SK-N-SH (cell line): ENCODE data around the gene BRPF3. TPM values are rescaled to one million over a fixed set of nuclear protein-coding genes. Genes with fewer than 3 reads are reported as not detected.

Source experiments
- CTCF ChIA-PET: fragments of 300-600, 350-600 bp; formaldehyde crosslinking; extraction: SDS; loops from one replicate; lab custom pipeline; 2021; lab: Yijun Ruan, JAX
- POLR2A ChIA-PET: fragments of 350-600 bp; sonication (Branson Sonifier 250); formaldehyde crosslinking; extraction: SDS; loops from one replicate; lab custom pipeline; 2020; ENCODE audit warnings: antibody characterized with exemption, inconsistent platforms; lab: Yijun Ruan, JAX
- DNase-seq: peaks from one replicate; pipeline ENCODE4 v3.0.0; 2012
- H2AFZ ChIP-seq: fragments of 200-600 bp; sonication (generic); 2 replicates; pipeline ENCODE4 v1.8.1; 2016; ENCODE audit warnings: antibody characterized with exemption, mild to moderate bottlenecking, low read depth
- H3F3A ChIP-seq: fragments of 200-600 bp; sonication (generic); replicated peaks from 2 replicates; pipeline ENCODE3; 2016; ENCODE audit warnings: antibody characterized with exemption, mild to moderate bottlenecking; ENCODE audit not compliant: insufficient read depth
- H3K27ac ChIP-seq, 2 experiments: fragments of 200-500 bp in 1 of 2; fragments of 200-600 bp in 1 of 2; sonication (Bioruptor generic) in 1 of 2; sonication (generic), shearing (Covaris generic) in 1 of 2; 2 replicates each; pipeline versions ENCODE4 v1.5.1 to v1.6.1; 2014 to 2016; ENCODE audit warnings: low read depth in 2 of 2, inconsistent platforms in 1 of 2, low read length in 1 of 2, mild to moderate bottlenecking in 1 of 2, mixed read lengths in 1 of 2
- H3K27me3 ChIP-seq: fragments of 200-600 bp; sonication (generic), shearing (Covaris generic); 2 replicates; pipeline ENCODE4 v1.6.1; 2016; ENCODE audit warnings: mixed run types; ENCODE audit not compliant: insufficient read depth
- H3K36me3 ChIP-seq, 2 experiments: fragments of 200-500 bp in 1 of 2; fragments of 200-600 bp in 1 of 2; sonication (Bioruptor generic) in 1 of 2; sonication (generic) in 1 of 2; replicated peaks in 1 of 2; 2 replicates each; pipeline versions ENCODE3 to v1.5.1; 2014 to 2016; ENCODE audit warnings: low read length in 1 of 2, mild to moderate bottlenecking in 1 of 2; ENCODE audit not compliant: insufficient read depth in 2 of 2, control insufficient read depth in 1 of 2
- H3K4me1 ChIP-seq, 2 experiments: fragments of 200-500 bp in 1 of 2; fragments of 200-600 bp in 1 of 2; sonication (Bioruptor generic) in 1 of 2; sonication (generic), shearing (Covaris generic) in 1 of 2; 2 replicates each; pipeline versions ENCODE4 v1.5.1 to v1.6.1; 2014 to 2016; ENCODE audit warnings: low read depth in 1 of 2, low read length in 1 of 2, mixed run types in 1 of 2; ENCODE audit not compliant: insufficient read depth in 2 of 2, control insufficient read depth in 1 of 2
- H3K4me2 ChIP-seq: fragments of 200-600 bp; sonication (generic), shearing (Covaris generic); 2 replicates; pipeline ENCODE4 v1.6.1; 2017; ENCODE audit warnings: mixed run types
- H3K4me3 ChIP-seq, 2 experiments: fragments of 200-500 bp in 1 of 2; fragments of 200-600 bp in 1 of 2; sonication (Bioruptor generic) in 1 of 2; sonication (generic), shearing (Covaris generic) in 1 of 2; 2 replicates each; pipeline versions ENCODE4 v1.5.1 to v1.8.1; 2014 to 2016; ENCODE audit warnings: low read depth in 2 of 2, inconsistent platforms in 1 of 2, low read length in 1 of 2, mild to moderate bottlenecking in 1 of 2, mixed read lengths in 1 of 2, moderate library complexity in 1 of 2
- H3K79me2 ChIP-seq: fragments of 200-600 bp; sonication (generic); 2 replicates; pipeline ENCODE4 v1.8.1; 2017; ENCODE audit warnings: mild to moderate bottlenecking; ENCODE audit not compliant: insufficient read depth
- H3K9ac ChIP-seq: fragments of 200-600 bp; sonication (generic); 2 replicates; pipeline ENCODE4 v1.6.1; 2017; ENCODE audit warnings: mixed run types
- H3K9me2 ChIP-seq: fragments of 200-600 bp; sonication (generic); 2 replicates; pipeline ENCODE4 v1.6.1; 2017; ENCODE audit warnings: mixed run types
- H3K9me3 ChIP-seq: fragments of 200-600 bp; sonication (generic); 2 replicates; pipeline ENCODE4 v1.6.1; 2017; ENCODE audit warnings: mixed run types, mild to moderate bottlenecking, moderate library complexity
- H4K20me1 ChIP-seq: fragments of 200-600 bp; sonication (generic); 2 replicates; pipeline ENCODE4 v1.6.1; 2017; ENCODE audit warnings: mild to moderate bottlenecking, mixed run types; ENCODE audit not compliant: insufficient read depth
- CHD2 ChIP-seq: fragments of 150-350 bp; IDR thresholded peaks from 2 replicates; pipeline ENCODE4 v1.6.1; 2018; ENCODE audit warnings: low read length; ENCODE audit not compliant: partially characterized antibody
- ELF1 ChIP-seq: IDR thresholded peaks from 2 replicates; pipeline ENCODE4 v1.4.0; 2012
- EZH2phosphoT487 ChIP-seq: fragments of 200-600 bp; sonication (generic); IDR thresholded peaks from 2 replicates; pipeline ENCODE4 v1.6.1; 2017; ENCODE audit warnings: low read depth, mixed run types, mild to moderate bottlenecking, antibody characterized with exemption, moderate library complexity, borderline replicate concordance
- FOXJ3 ChIP-seq: sonication (generic); formaldehyde crosslinking; IDR thresholded peaks from 2 replicates; pipeline ENCODE4 v1.5.1; 2020; ENCODE audit warnings: mild to moderate bottlenecking, missing genetic modification reagents
- FOXM1 ChIP-seq: IDR thresholded peaks from 2 replicates; pipeline ENCODE4 v1.4.0; 2012; ENCODE audit warnings: low read depth, mild to moderate bottlenecking
- GABPA ChIP-seq: IDR thresholded peaks from 2 replicates; pipeline ENCODE4 v1.4.0; 2012; ENCODE audit warnings: low read depth, mild to moderate bottlenecking
- GATA2 ChIP-seq: sonication (generic); formaldehyde crosslinking; IDR thresholded peaks from 2 replicates; pipeline ENCODE4 v1.5.0; 2020; ENCODE audit warnings: mild to moderate bottlenecking, missing genetic modification reagents
- JUND ChIP-seq: IDR thresholded peaks from 2 replicates; pipeline ENCODE4 v1.4.0; 2012
- MEF2A ChIP-seq: IDR thresholded peaks from 2 replicates; pipeline ENCODE4 v1.4.0; 2012; ENCODE audit warnings: low read depth, borderline replicate concordance
- MXI1 ChIP-seq: IDR thresholded peaks from 2 replicates; pipeline ENCODE4 v1.6.1; 2012; ENCODE audit warnings: mild to moderate bottlenecking, low read depth, low read length, improper control_type of control experiment
- NFIC ChIP-seq: IDR thresholded peaks from 2 replicates; pipeline ENCODE4 v1.4.0; 2012; ENCODE audit warnings: borderline replicate concordance
- POLR2AphosphoS5 ChIP-seq: IDR thresholded peaks from 2 replicates; pipeline ENCODE4 v1.6.1; 2012; ENCODE audit warnings: low read depth, low read length
- RAD21 ChIP-seq: IDR thresholded peaks from 2 replicates; pipeline ENCODE4 v1.6.1; 2012; ENCODE audit warnings: mild to moderate bottlenecking, low read length
- RCOR1 ChIP-seq: fragments of 150-350 bp; IDR thresholded peaks from 2 replicates; pipeline ENCODE4 v1.6.1; 2017; ENCODE audit warnings: antibody characterized with exemption, low read length
- RXRA ChIP-seq: IDR thresholded peaks from 2 replicates; pipeline ENCODE4 v1.4.0; 2012; ENCODE audit warnings: low read depth, mild to moderate bottlenecking, borderline replicate concordance
- SIN3A ChIP-seq: IDR thresholded peaks from 2 replicates; pipeline ENCODE4 v1.6.1; 2012; ENCODE audit warnings: low read depth, mild to moderate bottlenecking, low read length, moderate library complexity, borderline replicate concordance
- SMC3 ChIP-seq: IDR thresholded peaks from 2 replicates; pipeline ENCODE4 v1.6.1; 2012; ENCODE audit warnings: low read depth, low read length, improper control_type of control experiment
- YY1 ChIP-seq: IDR thresholded peaks from 2 replicates; pipeline ENCODE4 v1.4.0; 2012; ENCODE audit warnings: low read depth, mild to moderate bottlenecking
- WGBS: methylation state at CpG from one replicate; pipeline ENCODE4 v1.1.6; 2017; ENCODE audit warnings: low lambda C conversion rate; 5-methylcytosine and 5-hydroxymethylcytosine counted together
- polyA plus RNA-seq, 3 experiments: library from polyadenylated mRNA; depleted of rRNA; stranded (reverse); fragments of >200 nt; gene quantifications; 2 replicates each; pipeline ENCODE4 v1.2.3, GENCODE V29; 2012
- TF ChIP-seq, protein P1 (sequence below): IDR thresholded peaks from 2 replicates; pipeline ENCODE4 v1.4.0; 2012; ENCODE audit warnings: low read depth, borderline replicate concordance
- TF ChIP-seq, protein P2 (sequence below): IDR thresholded peaks from 2 replicates; pipeline ENCODE4 v1.4.0; 2012; ENCODE audit warnings: low read depth, borderline replicate concordance
- TF ChIP-seq, protein P3 (sequence below): fragments of 150-350 bp; IDR thresholded peaks from 2 replicates; pipeline ENCODE4 v1.6.1; 2016; ENCODE audit warnings: mild to moderate bottlenecking, low read depth, low read length
- TF ChIP-seq, protein P4 (sequence below): IDR thresholded peaks from 2 replicates; pipeline ENCODE4 v1.6.1; 2012; ENCODE audit warnings: mild to moderate bottlenecking, low read depth, low read length, moderate library complexity

BRPF3 gene
- polyA plus RNA-seq, 1 of the 3 experiments (the other 2 are of a cell fraction) = 15.4 TPM

DNA sequence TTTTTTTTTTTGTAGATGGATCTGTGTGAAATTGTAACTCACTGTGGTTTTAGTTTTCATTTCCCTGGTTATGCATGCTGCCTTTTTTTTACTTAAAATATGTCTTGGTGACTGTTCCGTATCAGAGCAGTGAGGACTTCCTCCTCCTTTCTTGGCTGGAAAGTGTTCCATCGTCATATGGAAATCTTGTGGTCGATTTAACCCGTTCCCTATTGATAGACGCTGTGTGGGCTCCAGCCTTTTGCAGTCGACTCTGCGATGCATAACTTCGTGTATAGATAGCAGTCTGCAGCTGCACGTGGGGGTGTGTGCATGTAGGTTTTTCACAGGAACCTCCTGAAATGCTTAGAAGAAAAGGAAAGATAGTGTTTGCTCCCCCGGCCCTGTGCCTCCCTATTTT is 45.2 kb downstream of the BRPF3 start:
- TF ChIP-seq, protein P1, sequence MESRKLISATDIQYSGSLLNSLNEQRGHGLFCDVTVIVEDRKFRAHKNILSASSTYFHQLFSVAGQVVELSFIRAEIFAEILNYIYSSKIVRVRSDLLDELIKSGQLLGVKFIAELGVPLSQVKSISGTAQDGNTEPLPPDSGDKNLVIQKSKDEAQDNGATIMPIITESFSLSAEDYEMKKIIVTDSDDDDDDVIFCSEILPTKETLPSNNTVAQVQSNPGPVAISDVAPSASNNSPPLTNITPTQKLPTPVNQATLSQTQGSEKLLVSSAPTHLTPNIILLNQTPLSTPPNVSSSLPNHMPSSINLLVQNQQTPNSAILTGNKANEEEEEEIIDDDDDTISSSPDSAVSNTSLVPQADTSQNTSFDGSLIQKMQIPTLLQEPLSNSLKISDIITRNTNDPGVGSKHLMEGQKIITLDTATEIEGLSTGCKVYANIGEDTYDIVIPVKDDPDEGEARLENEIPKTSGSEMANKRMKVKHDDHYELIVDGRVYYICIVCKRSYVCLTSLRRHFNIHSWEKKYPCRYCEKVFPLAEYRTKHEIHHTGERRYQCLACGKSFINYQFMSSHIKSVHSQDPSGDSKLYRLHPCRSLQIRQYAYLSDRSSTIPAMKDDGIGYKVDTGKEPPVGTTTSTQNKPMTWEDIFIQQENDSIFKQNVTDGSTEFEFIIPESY = no peak
- TF ChIP-seq RXRA (no peak), POLR2AphosphoS5 (no peak), YY1 (no peak), ELF1 (no peak), SIN3A (no peak), MEF2A (no peak), FOXM1 (no peak), CHD2 (no peak), EZH2phosphoT487 (no peak), NFIC (no peak), GABPA (no peak)
- TF ChIP-seq, protein P2, sequence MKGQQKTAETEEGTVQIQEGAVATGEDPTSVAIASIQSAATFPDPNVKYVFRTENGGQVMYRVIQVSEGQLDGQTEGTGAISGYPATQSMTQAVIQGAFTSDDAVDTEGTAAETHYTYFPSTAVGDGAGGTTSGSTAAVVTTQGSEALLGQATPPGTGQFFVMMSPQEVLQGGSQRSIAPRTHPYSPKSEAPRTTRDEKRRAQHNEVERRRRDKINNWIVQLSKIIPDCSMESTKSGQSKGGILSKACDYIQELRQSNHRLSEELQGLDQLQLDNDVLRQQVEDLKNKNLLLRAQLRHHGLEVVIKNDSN = no peak
- no peaks in the 10 kb centered on the region for H3K27me3 ChIP-seq
- H4K20me1 ChIP-seq = no peaks in the 10 kb centered on the region
- H3K79me2 ChIP-seq = no peaks in the 10 kb centered on the region
- no peaks in the 10 kb centered on the region for H3K36me3 ChIP-seq
- no peak for DNase-seq
- ChIA-PET POLR2A (no interaction called here), CTCF (no interaction called here)
- H3K27ac ChIP-seq = no peak overlapping the region
- H3K9me3 ChIP-seq = no peaks in the 10 kb centered on the region
- H3K9me2 ChIP-seq = no peaks in the 10 kb centered on the region
- no peaks in the 10 kb centered on the region for H3F3A ChIP-seq
- H2AFZ ChIP-seq = no peak overlapping the region
- H3K4me3 ChIP-seq = no peak overlapping the region
- WGBS = 79% methylated on average over 10 of the region's 10 CpGs
- H3K9ac ChIP-seq = no peak overlapping the region
- H3K4me2 ChIP-seq = no peak overlapping the region
- H3K4me1 ChIP-seq = peaks cover 0 to 18% of the 10 kb centered on the region in 2 experiments; a peak in 1 of 4 replicates

DNA sequence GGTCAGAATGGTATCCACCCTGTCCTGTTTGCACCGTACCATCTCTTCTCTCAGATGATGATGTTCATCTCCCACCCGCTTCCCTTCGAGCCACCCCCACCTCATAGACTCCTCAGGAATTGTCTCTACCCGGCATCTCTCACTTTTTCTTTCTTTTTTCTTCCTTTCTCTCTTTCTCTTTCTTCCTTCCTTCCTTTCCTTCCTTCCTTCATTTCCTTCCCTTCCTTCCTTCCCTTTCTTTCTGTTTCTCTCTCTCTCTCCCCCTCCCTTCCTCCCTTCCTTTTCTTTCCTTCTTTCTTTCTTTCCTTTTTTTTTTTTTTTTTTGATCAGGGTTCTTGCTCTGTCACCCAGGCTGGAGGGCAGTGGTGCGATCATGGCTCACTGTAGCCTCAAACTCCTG is 45.6 kb downstream of the BRPF3 start:
- 88% methylated on average over 5 of the region's 5 CpGs for WGBS
- DNase-seq = no peak
- H3K9ac ChIP-seq = no peak overlapping the region
- H3F3A ChIP-seq = no peaks in the 10 kb centered on the region
- no peaks in the 10 kb centered on the region for H3K36me3 ChIP-seq
- H3K4me3 ChIP-seq = no peak overlapping the region
- no peaks in the 10 kb centered on the region for H3K79me2 ChIP-seq
- H4K20me1 ChIP-seq = no peaks in the 10 kb centered on the region
- no peak overlapping the region for H3K27ac ChIP-seq
- CTCF ChIA-PET = interaction anchor here (1.2 to 2.2 kb wide), 2 partner anchors 28 to 60 kb away, joined by 3 to 8 read pairs; no protein-coding TSS in a partner anchor
- no peaks in the 10 kb centered on the region for H3K9me3 ChIP-seq
- no peaks in the 10 kb centered on the region for H3K27me3 ChIP-seq
- peaks cover 0 to 18% of the 10 kb centered on the region in 2 experiments; a peak in 1 of 4 replicates for H3K4me1 ChIP-seq
- POLR2A ChIA-PET = no interaction called here
- H2AFZ ChIP-seq = no peak overlapping the region
- no peak overlapping the region for H3K4me2 ChIP-seq
- no peaks in the 10 kb centered on the region for H3K9me2 ChIP-seq
- TF ChIP-seq, protein P3, sequence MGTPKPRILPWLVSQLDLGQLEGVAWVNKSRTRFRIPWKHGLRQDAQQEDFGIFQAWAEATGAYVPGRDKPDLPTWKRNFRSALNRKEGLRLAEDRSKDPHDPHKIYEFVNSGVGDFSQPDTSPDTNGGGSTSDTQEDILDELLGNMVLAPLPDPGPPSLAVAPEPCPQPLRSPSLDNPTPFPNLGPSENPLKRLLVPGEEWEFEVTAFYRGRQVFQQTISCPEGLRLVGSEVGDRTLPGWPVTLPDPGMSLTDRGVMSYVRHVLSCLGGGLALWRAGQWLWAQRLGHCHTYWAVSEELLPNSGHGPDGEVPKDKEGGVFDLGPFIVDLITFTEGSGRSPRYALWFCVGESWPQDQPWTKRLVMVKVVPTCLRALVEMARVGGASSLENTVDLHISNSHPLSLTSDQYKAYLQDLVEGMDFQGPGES = no peak
- no peak for TF ChIP-seq JUND
- no peak for TF ChIP-seq RXRA
- TF ChIP-seq RCOR1 = no peak
- no peak for TF ChIP-seq SMC3
- TF ChIP-seq, protein P2 = no peak
- TF ChIP-seq GATA2 (CRISPR knock-in tag) = no peak
- TF ChIP-seq, protein P4, sequence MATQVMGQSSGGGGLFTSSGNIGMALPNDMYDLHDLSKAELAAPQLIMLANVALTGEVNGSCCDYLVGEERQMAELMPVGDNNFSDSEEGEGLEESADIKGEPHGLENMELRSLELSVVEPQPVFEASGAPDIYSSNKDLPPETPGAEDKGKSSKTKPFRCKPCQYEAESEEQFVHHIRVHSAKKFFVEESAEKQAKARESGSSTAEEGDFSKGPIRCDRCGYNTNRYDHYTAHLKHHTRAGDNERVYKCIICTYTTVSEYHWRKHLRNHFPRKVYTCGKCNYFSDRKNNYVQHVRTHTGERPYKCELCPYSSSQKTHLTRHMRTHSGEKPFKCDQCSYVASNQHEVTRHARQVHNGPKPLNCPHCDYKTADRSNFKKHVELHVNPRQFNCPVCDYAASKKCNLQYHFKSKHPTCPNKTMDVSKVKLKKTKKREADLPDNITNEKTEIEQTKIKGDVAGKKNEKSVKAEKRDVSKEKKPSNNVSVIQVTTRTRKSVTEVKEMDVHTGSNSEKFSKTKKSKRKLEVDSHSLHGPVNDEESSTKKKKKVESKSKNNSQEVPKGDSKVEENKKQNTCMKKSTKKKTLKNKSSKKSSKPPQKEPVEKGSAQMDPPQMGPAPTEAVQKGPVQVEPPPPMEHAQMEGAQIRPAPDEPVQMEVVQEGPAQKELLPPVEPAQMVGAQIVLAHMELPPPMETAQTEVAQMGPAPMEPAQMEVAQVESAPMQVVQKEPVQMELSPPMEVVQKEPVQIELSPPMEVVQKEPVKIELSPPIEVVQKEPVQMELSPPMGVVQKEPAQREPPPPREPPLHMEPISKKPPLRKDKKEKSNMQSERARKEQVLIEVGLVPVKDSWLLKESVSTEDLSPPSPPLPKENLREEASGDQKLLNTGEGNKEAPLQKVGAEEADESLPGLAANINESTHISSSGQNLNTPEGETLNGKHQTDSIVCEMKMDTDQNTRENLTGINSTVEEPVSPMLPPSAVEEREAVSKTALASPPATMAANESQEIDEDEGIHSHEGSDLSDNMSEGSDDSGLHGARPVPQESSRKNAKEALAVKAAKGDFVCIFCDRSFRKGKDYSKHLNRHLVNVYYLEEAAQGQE = no peak
- no peak for TF ChIP-seq NFIC
- TF ChIP-seq FOXJ3 (CRISPR knock-in tag) = no peak
- no peak for TF ChIP-seq RAD21
- TF ChIP-seq MXI1 = no peak
- no peak for TF ChIP-seq MEF2A
